Ovary (tissue), 3 donors: ENCODE data around the gene ASF1B.

Experiments used
- EP300 ChIP-seq: sonication (generic); formaldehyde crosslinking; IDR thresholded peaks from one replicate; pipeline ENCODE4 v1.6.1; 2017; ENCODE audit warnings: antibody characterized with exemption
- POLR2A ChIP-seq: fragments of 450-650 bp; IDR thresholded peaks from one replicate; pipeline ENCODE4 v1.6.1; 2017; ENCODE audit warnings: antibody characterized with exemption, mild to moderate bottlenecking, moderate library complexity
- TF ChIP-seq, protein P1 (sequence below), 3 donors: fragments of 450-650 bp in 2 of 3; fragments of 200-600 bp in 1 of 3; IDR thresholded peaks; one replicate each; pipeline versions ENCODE4 v1.5.1 to v1.8.0; 2016 to 2022; ENCODE audit warnings: antibody characterized with exemption in 3 of 3, mild to moderate bottlenecking in 1 of 3
- donor health status: DM: no; HTN: no; CAD: no.

DNA sequence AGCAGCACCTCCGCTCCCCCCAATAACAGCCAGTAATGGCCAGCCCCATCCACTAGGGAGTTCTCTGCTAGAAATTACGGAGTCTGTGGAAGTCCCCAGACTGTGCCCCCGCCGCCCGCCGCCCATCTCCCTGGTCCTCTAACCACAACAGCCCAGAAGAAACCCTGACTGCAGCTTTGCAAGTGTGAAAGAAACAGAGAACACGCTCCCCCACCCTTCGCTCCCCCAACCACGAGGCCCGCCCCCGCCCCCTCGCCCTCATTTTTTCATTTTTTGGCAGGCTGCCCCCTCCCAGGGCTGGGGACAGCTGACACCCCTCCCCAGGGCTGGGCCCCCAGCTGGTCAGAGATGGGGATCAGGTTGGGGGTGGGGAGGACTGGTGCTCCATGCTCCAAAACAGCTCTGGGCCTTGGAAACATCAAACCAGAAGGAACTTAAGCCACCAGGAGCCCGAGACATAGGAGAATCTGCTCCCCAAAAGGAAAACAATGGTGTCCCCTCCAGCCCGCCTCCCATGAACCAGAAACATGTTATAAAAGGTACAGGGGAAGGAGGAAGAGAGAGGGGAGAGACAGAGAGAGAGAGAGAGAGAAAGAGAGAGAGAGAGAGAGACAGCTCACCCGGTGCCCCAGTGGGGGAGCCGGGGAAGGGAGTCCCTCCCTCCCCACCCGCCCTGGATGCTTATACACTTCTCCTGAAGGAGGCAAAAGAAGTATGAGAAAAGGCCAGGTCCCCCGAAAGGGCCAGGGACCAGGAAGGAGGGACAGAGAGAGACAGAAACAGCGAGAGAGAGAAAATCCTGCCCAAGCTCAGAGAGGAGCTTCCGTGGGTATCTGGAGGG is 29.8 kb upstream of the ASF1B start:
- TF ChIP-seq POLR2A (no peak), EP300 (no peak)
- TF ChIP-seq, protein P1, sequence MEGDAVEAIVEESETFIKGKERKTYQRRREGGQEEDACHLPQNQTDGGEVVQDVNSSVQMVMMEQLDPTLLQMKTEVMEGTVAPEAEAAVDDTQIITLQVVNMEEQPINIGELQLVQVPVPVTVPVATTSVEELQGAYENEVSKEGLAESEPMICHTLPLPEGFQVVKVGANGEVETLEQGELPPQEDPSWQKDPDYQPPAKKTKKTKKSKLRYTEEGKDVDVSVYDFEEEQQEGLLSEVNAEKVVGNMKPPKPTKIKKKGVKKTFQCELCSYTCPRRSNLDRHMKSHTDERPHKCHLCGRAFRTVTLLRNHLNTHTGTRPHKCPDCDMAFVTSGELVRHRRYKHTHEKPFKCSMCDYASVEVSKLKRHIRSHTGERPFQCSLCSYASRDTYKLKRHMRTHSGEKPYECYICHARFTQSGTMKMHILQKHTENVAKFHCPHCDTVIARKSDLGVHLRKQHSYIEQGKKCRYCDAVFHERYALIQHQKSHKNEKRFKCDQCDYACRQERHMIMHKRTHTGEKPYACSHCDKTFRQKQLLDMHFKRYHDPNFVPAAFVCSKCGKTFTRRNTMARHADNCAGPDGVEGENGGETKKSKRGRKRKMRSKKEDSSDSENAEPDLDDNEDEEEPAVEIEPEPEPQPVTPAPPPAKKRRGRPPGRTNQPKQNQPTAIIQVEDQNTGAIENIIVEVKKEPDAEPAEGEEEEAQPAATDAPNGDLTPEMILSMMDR (IDR thresholded peaks at IDR 0.05), result no peak
